Pancreas (tissue), 10 donors: Measurements from ENCODE around the gene AP5B1. TPM values are rescaled to one million over a fixed set of nuclear protein-coding genes. Genes with fewer than 3 reads are reported as not detected.

Experiments
- ATAC-seq, 4 donors: fragments of 200-7000 bp; cut with Tn5 transposase; one replicate each; pipeline versions ENCODE4 v1.8.0 to v1.9.1; 2020; ENCODE audit warnings: mild to moderate bottlenecking in 4 of 4, moderate library complexity in 4 of 4
- DNase-seq, 6 donors: peaks; one replicate each; pipeline ENCODE4 v3.0.0-alpha.2; 2020
- FAIRE-seq: peaks from 2 replicates; lab custom pipeline; 2012; peaks lifted over from hg19 to GRCh38; lab: Jason Lieb, UNC
- H3K27ac ChIP-seq, 4 donors: fragments of 200-600 bp; sonication (generic); 1 replicate in 3 of 4; 2 replicates in 1 of 4; pipeline versions ENCODE4 v1.5.0 to v1.8.0; 2020
- H3K27me3 ChIP-seq, 4 donors: fragments of 200-600 bp; one replicate each; pipeline ENCODE4 v1.8.0; 2021
- H3K36me3 ChIP-seq, 3 donors: fragments of 200-600 bp; sonication (generic) in 1 of 3; one replicate each; pipeline versions ENCODE4 v1.5.0 to v1.8.0; 2020 to 2021
- H3K4me1 ChIP-seq, 3 donors: fragments of 200-600 bp; one replicate each; pipeline ENCODE4 v1.8.0; 2021
- H3K4me3 ChIP-seq, 4 donors: fragments of 200-600 bp; sonication (generic) in 2 of 4; one replicate each; pipeline versions ENCODE4 v1.5.0 to v1.8.0; 2020 to 2021
- H3K9me3 ChIP-seq, 4 donors: fragments of 200-600 bp; one replicate each; pipeline ENCODE4 v1.8.0; 2021
- WGBS, 2 donors: extraction: QIAGEN DNeasy Blood & Tissue Kit; methylation state at CpG; one replicate each; pipeline ENCODE4 v1.1.7; 2013; 5-methylcytosine and 5-hydroxymethylcytosine counted together
- intact Hi-C, 3 donors: fragments of 100-400 bp; cut with DNase I; formaldehyde crosslinking; loops; one replicate each; pipeline versions ENCODE4 v1.11.1 to v1.14.2; 2022
- polyA plus RNA-seq, 2 donors: library from polyadenylated mRNA; stranded (reverse); fragments of 200-250 nt; gene quantifications; one replicate each; pipeline ENCODE4 v1.2.3, GENCODE V29; 2013
- total RNA-seq, 6 donors: library from RNA; stranded (reverse); fragmentation: NEBNext Ultra II Directional in 4 of 6; extraction: Animal tissue kit (Norgen Biotek cat#: 25700) in 4 of 6; gene quantifications; one replicate each; pipeline versions ENCODE4 v1.2.1 to v1.2.4, GENCODE V29; 2021 to 2023
- TF ChIP-seq, protein P1 (sequence below), 4 donors: fragments of 200-600 bp; sonication (generic) in 3 of 4; IDR thresholded peaks; one replicate each; pipeline versions ENCODE4 v1.5.0 to v1.8.0; 2021; ENCODE audit warnings: antibody characterized with exemption in 4 of 4
- donor health status: healthy with polysubstance abuse.
- donor health status: DM: no; HTN: no; CAD: no; lungs with moderate emphysema.
- donor health status: DM: no; HTN: no; CAD: no.
- donor health status: control.
- donor health status: control.
- donor health status: Bipolar disorder and iron deficiency.
- donor health status: DM: yes; HTN: yes; CAD: no.
- donor health status: DM: no; HTN: no; CAD: no.
- donor health status: DM: no; HTN: no; CAD: no.
- donor health status: DM: yes; HTN: yes; CAD: no.

The AP5B1 gene
- total and polyA plus RNA-seq, 8 donors: 4.2 to 12.7 (median 11.1) TPM

DNA sequence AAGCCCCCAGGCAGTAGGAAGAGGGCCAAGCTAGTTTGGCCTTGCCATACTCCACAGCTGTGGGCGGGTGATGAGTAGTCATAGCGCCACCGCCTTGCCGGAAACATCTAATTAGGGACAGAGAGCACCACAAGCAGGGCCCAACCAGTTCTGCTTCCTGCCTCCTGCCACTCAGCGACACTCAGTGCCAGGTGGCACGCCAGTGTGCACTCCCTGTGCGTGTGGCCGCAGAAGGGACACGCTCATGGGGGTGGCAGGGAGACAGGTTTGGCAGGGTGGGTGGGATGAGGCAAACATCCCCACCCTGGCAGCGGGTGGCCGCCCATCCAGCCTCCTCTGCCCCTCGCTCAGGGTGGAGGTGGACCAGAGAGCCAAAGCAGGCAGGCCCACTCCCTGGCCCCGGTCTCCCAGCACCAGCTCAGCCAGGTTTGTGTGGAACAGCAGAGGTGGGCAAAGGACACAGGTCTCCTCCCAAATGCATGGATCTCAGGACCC is 11.0 kb upstream of the AP5B1 start:
- Histone ChIP-seq H3K27me3 (no peaks in the 10 kb centered on the region), H3K27ac (no peak overlapping the region), H3K36me3 (peaks cover 0 to 9% (median 0%) of the 10 kb centered on the region in 3 donors), H3K4me1 (peaks cover 0 to 11% (median 6%) of the 10 kb centered on the region in 3 donors), H3K4me3 (no peak overlapping the region), H3K9me3 (no peaks in the 10 kb centered on the region)
- FAIRE-seq (no peak), ATAC-seq (peak in 1 of 4 donors; percentile 6), DNase-seq (no peak)
- intact Hi-C loops: no loop called here
- WGBS, 2 donors: 91% methylated on average over 13 of the region's 13 CpGs
- TF ChIP-seq, protein P1, sequence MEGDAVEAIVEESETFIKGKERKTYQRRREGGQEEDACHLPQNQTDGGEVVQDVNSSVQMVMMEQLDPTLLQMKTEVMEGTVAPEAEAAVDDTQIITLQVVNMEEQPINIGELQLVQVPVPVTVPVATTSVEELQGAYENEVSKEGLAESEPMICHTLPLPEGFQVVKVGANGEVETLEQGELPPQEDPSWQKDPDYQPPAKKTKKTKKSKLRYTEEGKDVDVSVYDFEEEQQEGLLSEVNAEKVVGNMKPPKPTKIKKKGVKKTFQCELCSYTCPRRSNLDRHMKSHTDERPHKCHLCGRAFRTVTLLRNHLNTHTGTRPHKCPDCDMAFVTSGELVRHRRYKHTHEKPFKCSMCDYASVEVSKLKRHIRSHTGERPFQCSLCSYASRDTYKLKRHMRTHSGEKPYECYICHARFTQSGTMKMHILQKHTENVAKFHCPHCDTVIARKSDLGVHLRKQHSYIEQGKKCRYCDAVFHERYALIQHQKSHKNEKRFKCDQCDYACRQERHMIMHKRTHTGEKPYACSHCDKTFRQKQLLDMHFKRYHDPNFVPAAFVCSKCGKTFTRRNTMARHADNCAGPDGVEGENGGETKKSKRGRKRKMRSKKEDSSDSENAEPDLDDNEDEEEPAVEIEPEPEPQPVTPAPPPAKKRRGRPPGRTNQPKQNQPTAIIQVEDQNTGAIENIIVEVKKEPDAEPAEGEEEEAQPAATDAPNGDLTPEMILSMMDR (IDR thresholded peaks at IDR 0.05): no peak

DNA sequence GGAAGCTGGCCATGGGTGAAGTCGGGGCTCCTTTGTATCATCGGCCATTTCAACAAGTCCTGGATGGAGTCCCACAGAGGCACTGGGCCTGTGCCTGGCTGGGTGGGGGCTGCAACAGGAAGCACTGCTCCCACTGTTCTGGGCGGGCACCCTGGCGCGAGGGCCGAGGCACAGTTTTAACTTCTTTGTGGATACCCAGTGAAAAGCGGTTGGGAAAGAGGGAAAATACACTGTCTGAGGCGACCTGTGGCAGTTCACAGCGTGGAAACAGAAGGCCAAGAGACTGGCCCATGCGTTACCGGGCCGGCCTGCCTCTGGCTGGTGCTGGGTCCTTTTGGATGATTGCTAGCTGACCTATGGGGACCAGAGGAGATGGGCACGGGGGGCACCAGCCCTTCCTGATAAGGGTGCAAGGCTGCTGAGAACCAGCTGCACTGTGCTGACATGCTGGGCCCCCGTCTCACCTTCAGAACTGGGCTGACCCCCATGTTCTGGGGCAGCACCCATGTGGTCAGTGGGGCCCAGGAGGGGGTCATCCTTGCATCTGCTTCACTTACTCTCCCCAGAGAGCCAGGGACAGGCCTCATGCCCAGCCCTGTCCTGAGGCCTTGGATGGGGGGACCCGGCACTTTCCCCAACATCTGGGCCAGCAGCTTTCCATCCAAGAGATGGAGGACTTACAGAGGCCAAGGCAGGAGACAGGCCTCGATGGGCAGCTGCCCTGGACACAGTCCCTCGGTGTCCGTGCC is 10.3 kb upstream of the AP5B1 start:
- Histone ChIP-seq H3K4me3 (no peak overlapping the region), H3K36me3 (peaks cover 0 to 8% (median 0%) of the 10 kb centered on the region in 3 donors), H3K27ac (no peak overlapping the region), H3K4me1 (peaks cover 0 to 16% (median 6%) of the 10 kb centered on the region in 3 donors), H3K27me3 (no peaks in the 10 kb centered on the region), H3K9me3 (no peaks in the 10 kb centered on the region)
- FAIRE-seq (no peak), DNase-seq (no peak), ATAC-seq (no peak)
- intact Hi-C loops: no loop called here
- 94% methylated on average over 18 of the region's 18 CpGs for WGBS, 2 donors
- TF ChIP-seq, protein P1 (IDR thresholded peaks at IDR 0.05): no peak

DNA sequence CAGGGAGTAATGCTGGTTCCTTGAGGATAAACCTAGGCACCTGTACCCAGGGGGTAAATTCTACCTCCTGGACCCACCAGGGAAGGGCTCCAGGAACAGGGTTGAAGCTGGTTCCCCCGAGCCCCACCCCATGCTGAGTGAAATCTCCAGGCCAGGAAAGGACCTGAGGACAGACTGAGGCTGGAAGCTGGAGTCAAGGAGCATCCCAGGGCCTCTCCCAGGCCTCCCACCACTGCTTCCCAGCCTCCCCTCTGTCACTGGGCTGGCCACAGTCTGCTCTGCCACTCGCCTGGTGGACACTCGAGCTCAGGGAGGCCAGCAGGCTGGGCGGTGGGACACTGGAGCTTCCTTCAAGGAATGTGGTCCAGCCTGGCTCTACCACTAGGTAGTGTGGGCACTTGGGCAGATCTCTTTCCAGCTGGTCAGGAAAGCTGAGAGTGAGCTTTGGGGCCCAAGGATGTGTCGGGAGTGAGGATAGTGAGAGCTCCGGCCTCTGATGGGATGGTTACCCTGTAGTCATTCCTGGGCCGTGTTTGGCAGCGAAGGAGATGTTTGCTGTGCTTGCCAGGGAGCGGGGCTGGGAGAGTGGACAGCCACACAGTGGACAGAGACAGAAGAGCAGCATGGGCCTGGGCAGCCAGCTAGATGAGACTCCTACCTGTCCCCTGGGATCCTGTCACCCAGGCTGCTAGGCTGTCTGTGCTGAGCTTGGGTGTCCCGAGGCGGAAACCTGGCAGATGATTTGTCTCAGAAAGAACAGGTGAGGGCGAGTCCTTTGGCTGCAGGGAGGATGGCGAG is 9.5 kb upstream of the AP5B1 start:
- peaks cover 0 to under 1% (median 0%) of the 10 kb centered on the region in 3 donors for H3K36me3 ChIP-seq
- TF ChIP-seq, protein P1 (IDR thresholded peaks at IDR 0.05): no peak
- DNase-seq (no peak), ATAC-seq (no peak), FAIRE-seq (no peak)
- H3K4me1 ChIP-seq: peaks cover 0 to 17% (median 6%) of the 10 kb centered on the region in 3 donors
- 79 to 86% methylated on average over 13 of the region's 13 CpGs for WGBS, 2 donors
- no peak overlapping the region for H3K27ac ChIP-seq
- no peaks in the 10 kb centered on the region for H3K9me3 ChIP-seq
- no peak overlapping the region for H3K4me3 ChIP-seq
- no peaks in the 10 kb centered on the region for H3K27me3 ChIP-seq
- intact Hi-C loops: no loop called here

DNA sequence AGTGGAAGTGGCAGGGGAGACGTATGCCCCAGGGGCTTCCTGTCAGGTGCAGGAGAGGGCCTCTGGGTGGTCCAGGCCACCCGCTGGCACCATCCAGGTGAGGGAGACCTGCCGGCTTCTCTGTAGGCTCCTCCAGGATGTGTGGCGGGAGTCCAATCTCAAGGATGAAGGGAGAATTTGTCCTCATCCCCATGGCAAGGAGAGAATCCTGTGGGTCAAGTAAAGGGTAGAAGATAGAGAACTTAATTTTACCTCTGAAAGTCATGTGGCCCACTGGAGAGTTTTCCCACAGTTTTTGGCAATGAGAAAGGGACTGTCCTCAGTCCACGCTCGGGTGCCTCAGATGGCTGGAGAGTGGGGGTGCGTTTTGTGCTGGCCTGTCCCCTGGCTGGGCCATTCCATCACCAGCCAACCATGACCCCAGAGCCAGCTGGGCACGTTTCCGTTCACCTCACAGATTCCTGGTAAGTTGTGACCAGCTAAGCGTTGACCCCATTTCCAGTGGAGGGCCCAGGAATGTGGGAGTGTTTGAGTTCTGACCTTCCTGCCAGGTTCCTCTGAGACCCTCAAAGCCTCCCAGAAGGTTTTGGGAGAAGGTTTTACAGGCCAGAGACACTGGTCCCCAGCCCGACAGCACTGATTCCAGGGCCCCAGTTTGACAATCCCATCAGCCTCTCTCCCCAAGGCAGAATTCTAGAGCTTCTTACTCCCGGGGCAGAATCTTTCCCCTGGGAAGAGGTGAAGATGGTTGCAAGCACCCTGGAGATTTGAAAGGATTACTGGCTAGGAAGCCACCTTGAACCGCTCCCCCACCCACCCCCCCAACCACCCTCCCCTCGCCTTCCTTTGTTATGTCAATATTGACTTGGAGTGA is 8.7 kb upstream of the AP5B1 start:
- 57 to 58% methylated on average over 14 of the region's 14 CpGs for WGBS, 2 donors
- Histone ChIP-seq H3K27ac (no peak overlapping the region), H3K4me3 (no peak overlapping the region), H3K27me3 (no peaks in the 10 kb centered on the region), H3K4me1 (peaks cover 0 to 17% (median 6%) of the 10 kb centered on the region in 3 donors), H3K9me3 (no peaks in the 10 kb centered on the region), H3K36me3 (no peaks in the 10 kb centered on the region)
- TF ChIP-seq, protein P1 (IDR thresholded peaks at IDR 0.05): no peak
- FAIRE-seq: no peak
- ATAC-seq: peak in 1 of 4 donors; percentile 10
- intact Hi-C loops: no loop called here
- DNase-seq: no peak
